Transverse colon (tissue), 3 donors: ENCODE results near the gene RXRG.

Source experiments
- CTCF ChIP-seq, 5 experiments: fragments of 200-600 bp in 3 of 5; fragments of 450-650 bp in 2 of 5; sonication (generic) in 3 of 5; IDR thresholded peaks; 1 replicate in 2 of 5; 2 replicates in 3 of 5; pipeline ENCODE4 v1.5.1; 2016 to 2017; ENCODE audit warnings: antibody characterized with exemption in 5 of 5, inconsistent platforms in 3 of 5, mild to moderate bottlenecking in 2 of 5, moderate library complexity in 1 of 5
- EP300 ChIP-seq: sonication (generic); formaldehyde crosslinking; IDR thresholded peaks from one replicate; pipeline ENCODE4 v1.6.1; 2017; ENCODE audit warnings: antibody characterized with exemption, low read depth

DNA sequence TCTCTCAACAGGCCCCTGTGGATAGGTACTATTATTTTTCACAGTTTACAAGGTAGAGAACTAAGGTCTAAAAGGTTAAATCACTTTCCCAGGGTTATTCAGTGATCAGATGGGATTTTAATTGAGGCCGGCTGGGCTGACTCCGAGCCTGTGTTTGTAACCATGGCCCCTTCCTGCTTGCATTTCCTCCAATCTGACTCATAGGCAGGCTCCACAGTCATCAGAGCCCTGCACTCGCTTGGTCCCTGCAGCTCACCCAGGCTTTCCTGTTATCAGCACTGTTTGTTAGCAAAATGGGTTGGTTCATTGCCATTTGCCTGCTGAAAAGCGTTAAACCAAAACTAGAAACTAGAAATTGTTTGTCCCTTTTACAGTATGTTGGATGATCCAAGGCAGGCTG lies 47.0 kb downstream of the RXRG start:
- TF ChIP-seq CTCF (IDR thresholded peaks at IDR 0.05), result no peak
- no peak for TF ChIP-seq EP300
